Activated T-helper 1 cell treated with Interleukin-2 at 50 U/mL for 16 hours (primary cell): ENCODE measurements around the gene MAGEB17.

Experiments used
- DNase-seq: peaks from one replicate; pipeline ENCODE4 v3.0.0-alpha.2; 2020; ENCODE audit warnings: low read depth

The MAGEB17 gene

DNA sequence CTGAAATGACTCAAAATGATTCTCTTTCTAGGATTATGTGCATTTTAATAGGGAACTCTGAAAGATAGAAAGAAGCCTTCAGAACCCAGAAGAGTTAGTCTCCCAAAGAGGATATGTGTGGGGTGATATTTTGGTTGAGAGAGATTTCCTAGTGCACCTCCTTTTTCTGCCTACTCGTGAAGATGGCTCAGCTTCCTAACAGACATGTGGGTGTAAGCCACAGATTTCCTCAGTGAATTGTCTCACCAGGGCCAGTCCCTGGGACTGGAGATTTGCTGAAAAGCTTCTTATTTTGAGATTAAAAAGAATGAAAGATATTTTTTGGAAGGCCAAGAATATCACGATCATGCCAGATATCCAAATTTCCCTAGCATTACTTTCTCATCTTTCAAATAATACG is 42.8 kb downstream of the MAGEB17 start:
- DNase-seq: no peak

DNA sequence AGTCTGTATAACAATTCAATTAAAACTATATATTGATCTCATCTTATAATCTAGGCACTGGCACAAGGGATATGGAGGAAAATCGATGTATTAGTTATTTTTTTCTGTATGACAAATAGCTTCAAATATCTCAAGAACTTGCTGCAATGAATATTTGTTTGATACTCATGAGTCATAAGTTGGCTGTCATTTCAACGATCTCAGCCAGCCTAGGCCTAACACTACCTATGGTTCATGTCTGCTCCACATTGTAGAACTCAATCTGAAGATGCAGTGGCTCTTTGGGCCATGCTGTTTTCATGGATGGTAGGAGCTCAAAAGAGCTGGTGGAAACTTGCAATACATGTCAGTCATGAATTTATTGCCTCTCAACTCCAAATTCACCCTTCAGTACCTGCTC is 44.7 kb downstream of the MAGEB17 start:
- no peak for DNase-seq

DNA sequence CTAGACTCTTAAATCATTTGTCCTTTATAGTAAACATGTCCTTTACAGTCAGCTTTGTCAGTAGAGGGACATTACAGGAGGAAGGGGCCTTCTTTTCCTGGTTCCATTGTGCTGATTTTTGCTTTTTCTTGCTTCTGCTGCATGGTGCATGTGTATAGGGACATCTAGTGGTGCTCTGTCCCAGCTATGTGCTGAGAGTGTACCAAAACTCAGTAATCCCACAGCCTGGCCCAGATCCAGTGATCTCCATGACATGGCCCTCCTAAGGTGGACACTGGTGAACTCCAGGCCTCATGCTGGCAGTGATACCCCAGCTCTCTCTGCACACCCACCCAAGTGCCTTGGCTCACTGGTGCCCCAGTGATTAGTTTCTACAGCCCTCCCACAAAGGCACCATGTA is 45.2 kb downstream of the MAGEB17 start:
- no peak for DNase-seq

GRCh38 chrX:16213961-16214360 is 46.7 kb downstream of the MAGEB17 start:
- no peak for DNase-seq

GRCh38 chrX:16215660-16216059 is 48.4 kb downstream of the MAGEB17 start:
- DNase-seq: no peak
